Spleen (tissue), 11 donors: Measurements from ENCODE around the gene TWIST1. TPM values are rescaled to one million over a fixed set of nuclear protein-coding genes. Genes with fewer than 3 reads are reported as not detected.

Experiments
- DNase-seq: peaks from one replicate; pipeline ENCODE4 v3.0.0-alpha.2; 2020
- H3K27ac ChIP-seq, 8 donors: fragments of 200-600 bp; sonication (generic) in 7 of 8; 1 replicate in 4 of 8; 2 replicates in 4 of 8; pipeline versions ENCODE4 v1.5.0 to v1.8.0; 2016 to 2021; ENCODE audit warnings: inconsistent platforms in 4 of 8, mild to moderate bottlenecking in 4 of 8, moderate library complexity in 1 of 8
- H3K27me3 ChIP-seq, 7 donors: fragments of 200-600 bp; sonication (generic) in 6 of 7; replicated peaks in 1 of 7; 1 replicate in 4 of 7; 2 replicates in 3 of 7; pipeline versions ENCODE4 v1.5.0 to v1.8.0; 2016 to 2021; ENCODE audit warnings: inconsistent platforms in 3 of 7, mild to moderate bottlenecking in 1 of 7
- H3K36me3 ChIP-seq, 6 donors: fragments of 200-600 bp; sonication (generic) in 5 of 6; 1 replicate in 4 of 6; 2 replicates in 2 of 6; pipeline versions ENCODE4 v1.5.0 to v1.8.0; 2016 to 2021; ENCODE audit warnings: inconsistent platforms in 2 of 6
- H3K4me1 ChIP-seq, 6 donors: fragments of 200-600 bp; sonication (generic) in 5 of 6; 1 replicate in 3 of 6; 2 replicates in 3 of 6; pipeline versions ENCODE4 v1.5.0 to v1.8.0; 2016 to 2021; ENCODE audit warnings: inconsistent platforms in 3 of 6
- H3K4me3 ChIP-seq, 8 donors: fragments of 200-600 bp; sonication (generic) in 7 of 8; 1 replicate in 4 of 8; 2 replicates in 4 of 8; pipeline versions ENCODE4 v1.5.0 to v1.8.0; 2016 to 2021; ENCODE audit warnings: inconsistent platforms in 4 of 8, mild to moderate bottlenecking in 4 of 8, moderate library complexity in 2 of 8
- H3K9me3 ChIP-seq, 8 donors: fragments of 200-600 bp; sonication (generic) in 7 of 8; 1 replicate in 4 of 8; 2 replicates in 4 of 8; pipeline versions ENCODE4 v1.5.0 to v1.8.0; 2016 to 2021; ENCODE audit warnings: inconsistent platforms in 4 of 8
- POLR2A ChIP-seq, 3 donors: fragments of 450-650 bp; IDR thresholded peaks; one replicate each; pipeline ENCODE4 v1.5.1; 2017; ENCODE audit warnings: antibody characterized with exemption in 3 of 3, mild to moderate bottlenecking in 1 of 3
- POLR2AphosphoS5 ChIP-seq, 3 donors: sonication (generic); formaldehyde crosslinking; IDR thresholded peaks; one replicate each; pipeline ENCODE4 v1.5.1; 2017; ENCODE audit warnings: antibody characterized with exemption in 3 of 3
- WGBS, 5 donors: extraction: QIAGEN DNeasy Blood & Tissue Kit in 3 of 5; methylation state at CpG; one replicate each; pipeline versions ENCODE4 v1.1.5 to v1.1.7; 2013 to 2018; 5-methylcytosine and 5-hydroxymethylcytosine counted together
- intact Hi-C: fragments of 100-400 bp; cut with DNase I; formaldehyde crosslinking; loops from one replicate; pipeline ENCODE4 v1.15.0; 2023; ENCODE audit warnings: low total_unique reads
- polyA plus RNA-seq, 3 donors: library from polyadenylated mRNA; stranded (reverse); fragments of 200-250 nt; gene quantifications; one replicate each; pipeline ENCODE4 v1.2.1, GENCODE V29; 2013
- total RNA-seq, 7 donors: library from RNA; depleted of rRNA in 3 of 7; stranded (reverse); fragments of >200 nt in 3 of 7; fragmentation: NEBNext Ultra II Directional in 4 of 7; extraction: Animal tissue kit (Norgen Biotek cat#: 25700) in 4 of 7; gene quantifications; one replicate each; pipeline versions ENCODE4 v1.1.0 to v1.2.1, GENCODE V29; 2016 to 2021
- TF ChIP-seq, protein P1 (sequence below), 11 experiments: fragments of 200-600 bp in 7 of 11; fragments of 450-650 bp in 4 of 11; sonication (generic) in 4 of 11; IDR thresholded peaks in 8 of 11; conservative IDR thresholded peaks in 3 of 11; 1 replicate in 7 of 11; 2 replicates in 4 of 11; pipeline versions ENCODE4 v1.4.0 to v1.8.0; 2016 to 2021; ENCODE audit warnings: antibody characterized with exemption in 11 of 11, inconsistent platforms in 4 of 11, mild to moderate bottlenecking in 1 of 11
- donor health status: healthy with polysubstance abuse.
- donor health status: DM: no; HTN: no; CAD: no; lungs with moderate emphysema.
- donor health status: DM: no; HTN: no; CAD: no.
- donor health status: Bipolar disorder and iron deficiency.
- donor health status: healthy.
- donor health status: DM: no; HTN: no; CAD: no.
- donor health status: DM: yes; HTN: yes; CAD: no.

TWIST1 gene
- total and polyA plus RNA-seq, 10 donors = 0.33 TPM; not detected in 9

DNA sequence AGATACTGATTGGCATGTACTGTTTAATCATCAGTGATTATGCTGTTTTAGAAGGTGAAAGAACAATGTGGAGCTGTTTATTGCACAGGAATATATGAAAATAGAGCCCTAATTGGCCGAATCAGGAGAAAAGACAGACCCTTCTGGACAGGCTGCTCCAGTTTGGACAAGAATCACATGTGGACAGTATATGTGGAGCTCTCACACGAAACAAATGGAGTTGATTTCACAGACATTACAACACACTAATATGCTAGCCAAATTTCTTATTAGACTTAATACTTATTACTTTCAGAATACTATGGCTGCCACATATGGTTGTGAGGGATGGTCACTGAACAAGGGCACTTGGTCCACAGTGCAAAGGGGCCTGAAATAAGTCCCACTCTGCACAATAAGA is 15.5 kb downstream of the TWIST1 start:
- H3K9me3 ChIP-seq = no peaks in the 10 kb centered on the region
- 58 to 76% (median 66%) methylated on average over 2 of the region's 2 CpGs for whole genome bisulfite sequencing, 5 donors
- no peak overlapping the region for H3K27ac ChIP-seq
- peaks cover 0 to 91% (median 51%) of the 10 kb centered on the region in 7 donors for H3K27me3 ChIP-seq
- H3K36me3 ChIP-seq = no peaks in the 10 kb centered on the region
- H3K4me3 ChIP-seq = no peak overlapping the region
- TF ChIP-seq POLR2A (IDR thresholded peaks at IDR 0.05) (no peak), POLR2AphosphoS5 (IDR thresholded peaks at IDR 0.05) (no peak)
- TF ChIP-seq, protein P1, sequence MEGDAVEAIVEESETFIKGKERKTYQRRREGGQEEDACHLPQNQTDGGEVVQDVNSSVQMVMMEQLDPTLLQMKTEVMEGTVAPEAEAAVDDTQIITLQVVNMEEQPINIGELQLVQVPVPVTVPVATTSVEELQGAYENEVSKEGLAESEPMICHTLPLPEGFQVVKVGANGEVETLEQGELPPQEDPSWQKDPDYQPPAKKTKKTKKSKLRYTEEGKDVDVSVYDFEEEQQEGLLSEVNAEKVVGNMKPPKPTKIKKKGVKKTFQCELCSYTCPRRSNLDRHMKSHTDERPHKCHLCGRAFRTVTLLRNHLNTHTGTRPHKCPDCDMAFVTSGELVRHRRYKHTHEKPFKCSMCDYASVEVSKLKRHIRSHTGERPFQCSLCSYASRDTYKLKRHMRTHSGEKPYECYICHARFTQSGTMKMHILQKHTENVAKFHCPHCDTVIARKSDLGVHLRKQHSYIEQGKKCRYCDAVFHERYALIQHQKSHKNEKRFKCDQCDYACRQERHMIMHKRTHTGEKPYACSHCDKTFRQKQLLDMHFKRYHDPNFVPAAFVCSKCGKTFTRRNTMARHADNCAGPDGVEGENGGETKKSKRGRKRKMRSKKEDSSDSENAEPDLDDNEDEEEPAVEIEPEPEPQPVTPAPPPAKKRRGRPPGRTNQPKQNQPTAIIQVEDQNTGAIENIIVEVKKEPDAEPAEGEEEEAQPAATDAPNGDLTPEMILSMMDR (IDR thresholded peaks at IDR 0.05 in 8 of 11, conservative IDR thresholded peaks at IDR 0.05 in 3 of 11) = no peak
- peaks cover 0 to 12% (median 10%) of the 10 kb centered on the region in 6 donors for H3K4me1 ChIP-seq
- DNase-seq = no peak
- intact Hi-C loops = no loop called here

- Histone ChIP-seq H3K36me3 (no peaks in the 10 kb centered on the region), H3K27me3 (peaks cover 0 to 87% (median 46%) of the 10 kb centered on the region in 7 donors), H3K4me3 (no peak overlapping the region), H3K9me3 (no peaks in the 10 kb centered on the region), H3K4me1 (peaks cover 0 to 7% (median 6%) of the 10 kb centered on the region in 6 donors), H3K27ac (no peak overlapping the region)
- 58 to 65% (median 61%) methylated on average over 1 of the region's 1 CpG for WGBS, 5 donors
- DNase-seq = no peak
- intact Hi-C loops = no loop called here
- TF ChIP-seq, protein P1 (IDR thresholded peaks at IDR 0.05 in 8 of 11, conservative IDR thresholded peaks at IDR 0.05 in 3 of 11) = no peak
- TF ChIP-seq POLR2AphosphoS5 (IDR thresholded peaks at IDR 0.05) (no peak), POLR2A (IDR thresholded peaks at IDR 0.05) (no peak)
Observed at GRCh38 chr7:19101472-19101871, 16.0 kb downstream of the TWIST1 start.

GRCh38 chr7:19099924-19100323 is 17.5 kb downstream of the TWIST1 start:
- Histone ChIP-seq H3K27me3 (peaks cover 0 to 80% (median 31%) of the 10 kb centered on the region in 7 donors), H3K4me1 (no peaks in the 10 kb centered on the region), H3K4me3 (no peak overlapping the region), H3K27ac (no peak overlapping the region), H3K36me3 (no peaks in the 10 kb centered on the region), H3K9me3 (no peaks in the 10 kb centered on the region)
- DNase-seq = no peak
- WGBS, 5 donors = 58 to 77% (median 69%) methylated on average over 2 of the region's 2 CpGs
- no peak for TF ChIP-seq POLR2AphosphoS5 (IDR thresholded peaks at IDR 0.05)
- TF ChIP-seq POLR2A (IDR thresholded peaks at IDR 0.05) = no peak
- TF ChIP-seq, protein P1 (IDR thresholded peaks at IDR 0.05 in 8 of 11, conservative IDR thresholded peaks at IDR 0.05 in 3 of 11) = no peak
- intact Hi-C loops = no loop called here

DNA sequence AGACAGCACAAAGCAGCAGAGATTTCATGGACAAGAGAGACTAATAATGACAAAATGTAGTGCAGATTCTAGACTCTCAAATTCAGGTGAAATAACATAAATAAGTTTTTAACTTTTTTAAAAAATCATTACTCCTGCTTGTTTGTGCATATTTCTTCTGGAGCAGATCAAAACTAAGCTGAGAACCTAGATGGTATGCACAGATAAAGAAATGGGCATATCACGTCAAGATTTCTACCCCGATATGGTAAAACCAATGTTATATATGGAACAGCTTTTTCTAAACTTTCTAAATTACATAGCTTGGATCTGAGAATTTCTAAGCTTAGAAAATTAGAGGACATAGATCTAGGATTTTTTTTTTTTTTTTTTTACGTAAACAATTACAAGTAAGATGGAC is 18.2 kb downstream of the TWIST1 start:
- TF ChIP-seq POLR2A (IDR thresholded peaks at IDR 0.05) (no peak), POLR2AphosphoS5 (IDR thresholded peaks at IDR 0.05) (no peak)
- TF ChIP-seq, protein P1 (IDR thresholded peaks at IDR 0.05 in 8 of 11, conservative IDR thresholded peaks at IDR 0.05 in 3 of 11) = no peak

More for the DNA sequence above, 18.2 kb downstream of the TWIST1 start:
- DNase-seq = no peak
- intact Hi-C loops = no loop called here
- Histone ChIP-seq H3K36me3 (no peaks in the 10 kb centered on the region), H3K4me1 (no peaks in the 10 kb centered on the region), H3K27ac (no peak overlapping the region), H3K4me3 (no peak overlapping the region), H3K27me3 (peaks cover 0 to 80% (median 23%) of the 10 kb centered on the region in 7 donors), H3K9me3 (no peaks in the 10 kb centered on the region)
- 85 to 88% (median 86%) methylated on average over 3 of the region's 3 CpGs for WGBS, 5 donors
